Measurements from ENCODE around the gene BAMBI.

BAMBI gene

DNA sequence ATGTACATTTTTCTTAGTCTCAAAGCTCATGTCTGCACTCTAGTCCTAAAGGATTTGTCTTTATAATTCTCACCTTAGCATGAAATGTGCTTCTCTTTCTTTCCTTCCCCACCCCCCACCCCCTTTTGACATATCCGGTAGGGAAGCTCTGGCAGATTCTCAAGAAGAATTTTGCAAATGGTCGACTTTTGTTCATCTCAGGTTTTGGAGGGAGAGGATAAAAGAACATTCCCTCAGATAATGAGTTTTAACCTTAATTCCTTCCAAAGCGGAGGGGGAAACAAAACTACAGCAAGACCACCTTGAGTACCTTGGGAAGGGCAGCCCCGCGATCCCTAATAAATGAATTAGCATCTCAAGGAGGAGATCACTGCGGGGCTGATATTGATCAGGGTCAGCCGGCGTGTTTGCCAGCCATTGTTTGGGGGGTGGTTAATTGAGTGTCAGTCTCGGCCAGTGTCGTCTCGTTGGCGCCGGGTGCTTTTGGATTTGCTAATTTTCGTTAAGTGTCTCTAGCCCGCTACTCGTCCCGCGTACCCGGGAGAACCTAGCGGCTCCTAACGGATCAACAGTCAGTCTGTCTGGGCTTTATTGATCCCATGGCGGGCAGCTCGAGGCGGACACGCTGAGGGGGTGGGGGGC is 874 bp upstream of the BAMBI start:
- no peak for DNase-seq (ENCODE audit: low spot score)

- no peak for DNase-seq (ENCODE audit: low spot score)
Measured at GRCh38 chr10:28677888-28678686, 766 bp downstream of the BAMBI start.

DNA sequence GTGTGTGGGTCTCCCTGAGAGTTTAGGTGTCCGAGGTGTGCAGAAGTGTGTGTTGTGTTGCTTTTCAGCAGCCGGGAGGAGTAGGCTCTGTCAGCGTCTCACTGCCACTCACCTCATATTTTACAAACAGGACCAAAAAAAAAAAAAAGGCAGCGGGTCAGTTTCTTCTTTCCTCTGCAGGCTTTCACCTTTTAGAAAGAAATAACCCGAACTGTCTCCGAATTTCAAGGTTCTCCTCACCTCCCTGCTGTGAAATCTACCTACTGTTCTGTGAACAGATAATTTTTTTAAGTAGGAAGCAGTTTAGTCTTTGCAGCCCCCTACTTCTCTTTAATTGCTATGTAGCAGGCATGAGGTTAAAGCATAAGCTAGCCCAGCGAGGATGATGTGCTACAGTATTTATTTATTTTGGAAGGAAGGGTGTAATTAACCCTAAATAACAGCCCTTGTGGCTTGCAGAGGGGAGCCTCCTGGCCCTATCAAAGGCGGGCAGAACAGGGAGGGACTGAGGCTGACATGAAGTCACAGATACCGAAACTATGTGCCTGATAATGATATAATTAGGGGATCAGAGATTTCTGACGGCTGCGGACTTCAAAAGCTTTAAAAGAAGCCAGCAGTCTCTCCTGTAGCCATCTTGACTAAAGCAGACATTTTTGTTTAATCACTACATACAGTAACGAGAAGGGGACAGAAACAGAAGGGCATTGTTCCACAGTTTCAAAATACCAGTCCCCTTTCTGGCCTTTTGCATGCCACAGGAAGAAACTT is 1.6 kb downstream of the BAMBI start:
- DNase-seq (ENCODE audit: low spot score): no peak

DNA sequence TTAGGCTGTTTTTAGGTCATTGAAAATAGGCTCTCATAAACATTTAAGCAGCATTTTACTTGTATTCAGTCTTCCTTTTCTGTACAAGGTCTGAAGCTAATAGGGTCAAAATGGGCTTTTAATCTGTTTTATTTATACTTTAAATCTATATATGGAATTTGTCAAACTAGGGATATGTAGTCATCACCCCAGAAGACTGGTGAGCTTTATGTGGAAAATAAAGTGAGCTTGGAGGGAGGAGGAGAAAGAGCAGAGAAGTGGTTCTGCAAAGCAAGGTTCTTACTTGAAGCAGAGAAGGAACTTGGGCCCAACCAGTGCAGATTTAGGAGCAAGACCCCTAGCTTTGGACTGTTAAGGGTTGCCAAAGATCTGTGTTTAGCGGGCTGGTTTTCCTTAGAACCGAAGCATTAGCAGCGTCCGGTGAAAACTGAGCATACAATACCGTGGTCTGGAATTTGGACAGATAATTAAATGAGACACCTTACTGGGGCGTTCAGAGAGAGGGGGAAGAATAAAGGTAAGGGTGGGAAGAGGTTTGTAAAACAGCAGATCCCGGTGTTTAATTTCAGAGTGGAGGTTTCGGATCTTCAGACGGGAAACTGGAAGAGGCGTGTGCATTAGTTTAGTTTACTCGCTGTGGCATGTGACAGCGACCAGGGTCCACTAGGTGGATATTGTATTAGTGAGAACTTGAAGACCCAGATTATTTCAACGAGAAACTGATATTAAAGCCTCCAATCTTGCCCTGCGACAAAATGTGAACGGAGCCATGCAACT is 2.4 kb downstream of the BAMBI start:
- no peak for DNase-seq (ENCODE audit: low spot score)

- no peak for DNase-seq (ENCODE audit: low spot score)
Measured at GRCh38 chr10:28680358-28680752, 3.0 kb downstream of the BAMBI start.

DNA sequence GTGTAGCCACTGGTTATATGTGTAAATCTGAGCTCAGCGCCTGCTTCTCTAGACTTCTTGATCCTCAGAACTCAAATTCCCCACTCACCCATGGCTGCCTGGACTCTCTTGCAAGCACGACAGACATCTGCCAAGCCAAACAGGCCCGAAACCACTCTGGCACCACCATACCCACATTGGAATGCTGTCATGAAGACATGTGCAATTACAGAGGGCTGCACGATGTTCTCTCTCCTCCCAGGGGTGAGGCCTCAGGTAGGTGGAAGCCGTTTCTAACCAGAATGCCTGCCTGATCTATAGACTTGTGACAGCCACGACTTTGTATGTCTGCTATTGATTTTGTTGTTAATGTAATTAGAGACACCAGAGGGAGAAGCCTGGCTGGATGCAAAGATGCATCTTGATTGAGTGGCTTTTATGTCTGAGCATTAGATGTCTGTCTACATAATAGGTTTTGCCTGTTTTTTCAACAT is 4.0 kb downstream of the BAMBI start:
- no peak for DNase-seq (ENCODE audit: low spot score)

GRCh38 chr10:28681928-28682750 is 4.8 kb downstream of the BAMBI start:
- no peak for DNase-seq (ENCODE audit: low spot score)

GRCh38 chr10:28684157-28684985 is 7.0 kb downstream of the BAMBI start:
- no peak for DNase-seq (ENCODE audit: low spot score)

DNA sequence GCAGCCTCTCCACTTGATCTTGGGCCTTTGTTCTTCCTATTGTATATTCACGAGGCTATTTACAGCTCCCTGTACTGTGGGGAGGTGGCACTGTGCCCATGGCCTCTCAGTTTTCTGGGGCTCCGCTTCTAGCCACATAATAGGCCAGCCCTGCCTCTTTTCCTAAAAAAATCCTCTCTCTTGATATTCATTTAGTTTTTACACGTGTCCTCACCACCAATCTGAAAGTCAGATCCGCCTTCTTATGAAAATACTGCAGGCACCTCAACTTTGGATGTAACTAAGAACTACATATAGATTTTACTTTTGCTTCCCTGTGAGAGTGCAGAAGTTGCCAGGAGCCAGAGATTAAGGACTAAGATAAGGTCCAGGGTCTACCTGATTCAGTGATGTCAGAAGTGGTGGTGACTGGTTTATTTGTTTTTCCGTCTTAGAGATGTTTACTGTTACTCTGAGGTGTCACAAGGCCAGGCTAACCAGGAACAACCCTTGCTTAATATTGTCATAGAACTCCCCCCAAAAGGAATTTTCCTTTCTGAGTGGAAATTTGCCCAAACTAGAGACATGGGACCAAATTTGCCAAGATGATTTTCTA is 7.8 kb downstream of the BAMBI start:
- no peak for DNase-seq (ENCODE audit: low spot score)

GRCh38 chr10:28685717-28686116 is 8.4 kb downstream of the BAMBI start:
- no peak for DNase-seq (ENCODE audit: low spot score)

- DNase-seq (ENCODE audit: low spot score): no peak
Measured at GRCh38 chr10:28686835-28687682, 9.7 kb downstream of the BAMBI start.

- no peak for DNase-seq (ENCODE audit: low spot score)
Measured at GRCh38 chr10:28687683-28688001, 10.3 kb downstream of the BAMBI start.

DNA sequence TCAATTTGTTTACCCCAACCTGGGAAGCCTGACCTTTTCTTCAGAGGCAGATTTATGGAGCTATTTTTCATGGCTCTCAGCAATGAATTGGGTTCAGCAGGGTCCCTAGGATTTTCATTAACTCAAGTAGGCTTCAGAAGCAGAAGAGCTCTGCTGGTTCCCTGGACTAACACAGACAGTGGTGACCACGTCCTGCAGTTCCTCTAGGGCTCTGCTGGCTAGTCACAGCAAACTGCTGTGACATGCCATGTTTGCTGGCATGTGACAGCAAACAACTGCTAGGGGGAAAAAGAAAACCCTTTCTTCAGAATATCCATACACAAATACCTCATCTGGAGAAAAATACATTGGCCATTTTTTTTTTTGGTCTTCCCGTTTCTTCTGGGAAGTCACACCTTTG is 13.2 kb downstream of the BAMBI start:
- no peak for DNase-seq (ENCODE audit: low spot score)

GRCh38 chr10:28691187-28691694 is 13.9 kb downstream of the BAMBI start:
- DNase-seq (ENCODE audit: low spot score): no peak

- no peak for DNase-seq (ENCODE audit: low spot score)
Measured at GRCh38 chr10:28692050-28692449, 14.7 kb downstream of the BAMBI start.

DNA sequence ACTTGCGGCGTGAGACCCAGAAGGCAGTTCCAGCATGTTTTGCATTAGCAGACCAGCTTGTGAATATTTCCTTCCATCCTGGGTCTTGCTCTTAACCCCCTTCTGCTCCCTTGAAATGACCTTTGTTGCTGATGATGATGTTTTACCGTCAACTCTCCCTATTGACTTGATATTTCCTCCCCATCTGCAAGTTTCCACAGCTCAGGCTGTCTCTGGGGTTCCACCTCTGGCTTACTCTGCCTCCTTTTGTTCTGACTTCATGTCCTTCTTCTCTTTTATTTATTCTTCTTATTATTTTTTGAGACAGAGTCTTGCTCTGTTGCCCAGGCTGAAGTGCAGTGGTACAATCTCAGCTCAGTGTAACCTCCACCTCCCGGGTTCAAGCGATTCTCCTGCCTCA is 17.2 kb downstream of the BAMBI start:
- no peak for DNase-seq (ENCODE audit: low spot score)

- no peak for DNase-seq (ENCODE audit: low spot score)
Measured at GRCh38 chr10:28698075-28698474, 20.8 kb downstream of the BAMBI start.

GRCh38 chr10:28704464-28705161 is 27.3 kb downstream of the BAMBI start:
- no peak for DNase-seq (ENCODE audit: low spot score)

Measured in CD4-positive, alpha-beta T cell treated with Interleukin-15 for 4 hours (primary cell).